GM19193 (cell line): ENCODE measurements around the gene APBB2.

ENCODE experiments used
- POLR2A ChIP-seq: IDR thresholded peaks from 4 replicates; pipeline ENCODE4 v1.6.1; 2011; ENCODE audit not compliant: insufficient read depth, insufficient read length; ENCODE audit errors: extremely low read depth

Gene APBB2

DNA sequence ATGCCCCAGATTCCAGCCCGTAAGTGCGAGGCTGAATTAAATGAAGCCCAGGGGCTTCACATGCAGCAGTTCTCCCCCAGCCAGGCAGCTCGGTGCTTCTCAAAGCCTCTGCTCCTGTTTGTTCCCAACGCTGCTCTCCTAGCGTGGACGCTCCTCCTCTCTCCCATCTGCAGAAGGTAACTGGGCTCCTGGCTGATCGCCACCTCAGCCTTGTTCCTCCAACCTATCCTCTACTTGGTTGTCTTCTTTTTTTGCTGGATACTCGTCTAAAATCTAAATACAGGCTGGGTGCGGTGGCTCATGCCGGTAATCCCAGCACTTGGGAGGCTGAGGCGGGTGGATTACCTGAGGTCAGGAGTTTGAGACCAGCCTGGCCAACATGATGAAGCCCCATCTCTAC, 394.2 kb downstream of the APBB2 start:
- TF ChIP-seq POLR2A: no peak

- TF ChIP-seq POLR2A: no peak
Measured at GRCh38 chr4:40812856-40813255, 401.5 kb downstream of the APBB2 start.

DNA sequence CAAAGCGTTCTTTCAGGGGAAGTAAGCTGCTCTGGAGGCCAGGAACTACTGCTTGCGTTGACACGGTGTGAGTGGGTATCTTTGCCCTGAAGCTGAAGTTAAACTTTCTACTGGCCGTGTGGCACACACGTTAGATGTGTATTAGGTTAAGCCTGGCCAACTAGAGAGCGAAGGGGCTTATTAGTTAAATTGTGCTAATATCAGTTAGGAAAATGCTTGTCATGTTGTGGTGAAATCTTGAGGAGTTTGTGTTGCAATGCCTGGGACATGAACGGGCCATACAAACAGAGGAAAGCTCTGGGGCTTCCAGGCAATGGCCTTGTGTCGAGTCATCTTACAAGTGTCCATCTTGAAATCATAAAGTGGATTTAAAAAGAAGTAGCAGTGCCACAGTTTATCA, 402.0 kb downstream of the APBB2 start:
- no peak for TF ChIP-seq POLR2A

DNA sequence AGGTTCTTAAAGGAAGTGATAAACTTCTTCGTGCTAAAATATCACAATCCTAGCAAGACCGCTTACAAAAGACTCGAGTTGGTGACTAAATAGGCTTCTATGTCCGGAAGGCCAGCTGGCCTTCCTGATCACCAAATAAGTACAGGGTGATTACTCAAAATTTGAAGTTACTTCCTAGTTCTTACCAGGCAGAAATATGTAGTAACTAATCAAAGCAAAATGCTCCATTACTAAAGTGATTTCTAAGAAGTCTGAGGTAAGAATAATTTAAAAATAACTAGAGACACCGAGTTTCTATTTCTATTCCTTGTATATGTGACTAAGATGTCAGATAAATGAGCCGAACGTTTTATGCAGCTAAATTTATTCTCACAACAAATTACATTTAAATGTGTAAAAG, 402.4 kb downstream of the APBB2 start:
- TF ChIP-seq POLR2A: no peak

DNA sequence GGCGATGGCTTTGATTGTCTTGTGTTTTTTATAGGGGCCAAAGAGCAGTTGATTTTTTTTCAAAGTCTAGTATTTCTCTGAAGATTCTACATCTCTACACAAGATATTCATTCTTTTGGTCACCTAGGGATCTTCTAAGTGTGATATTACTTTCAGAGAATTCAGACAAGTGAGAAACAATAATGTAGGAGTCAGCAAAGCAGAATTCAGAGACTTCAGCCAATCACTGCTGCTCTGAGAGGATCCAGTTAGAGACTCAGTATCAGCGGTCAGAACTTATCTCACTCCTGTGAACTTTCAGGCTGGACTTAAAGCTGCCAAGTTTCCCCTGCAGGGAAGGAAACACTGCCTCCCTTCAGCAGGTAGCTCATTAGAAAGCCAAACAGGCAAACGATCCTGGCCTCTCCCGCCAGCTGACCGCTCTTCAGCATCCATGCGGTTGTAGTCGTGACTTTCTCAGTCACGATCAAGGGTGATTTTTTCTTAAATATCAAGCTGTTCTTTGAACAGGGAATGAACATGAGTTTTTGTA, 405.4 kb downstream of the APBB2 start:
- no peak for TF ChIP-seq POLR2A

- TF ChIP-seq POLR2A: no peak
Measured at GRCh38 chr4:40804598-40804997, 409.7 kb downstream of the APBB2 start.

- TF ChIP-seq POLR2A: no peak
Measured at GRCh38 chr4:40800064-40800463, 414.3 kb downstream of the APBB2 start.

- no peak for TF ChIP-seq POLR2A
Measured at GRCh38 chr4:40789771-40790170, 424.6 kb downstream of the APBB2 start.

GRCh38 chr4:40789031-40789430, 425.3 kb downstream of the APBB2 start:
- TF ChIP-seq POLR2A: no peak

GRCh38 chr4:40788331-40788730, 426.0 kb downstream of the APBB2 start:
- TF ChIP-seq POLR2A: no peak

DNA sequence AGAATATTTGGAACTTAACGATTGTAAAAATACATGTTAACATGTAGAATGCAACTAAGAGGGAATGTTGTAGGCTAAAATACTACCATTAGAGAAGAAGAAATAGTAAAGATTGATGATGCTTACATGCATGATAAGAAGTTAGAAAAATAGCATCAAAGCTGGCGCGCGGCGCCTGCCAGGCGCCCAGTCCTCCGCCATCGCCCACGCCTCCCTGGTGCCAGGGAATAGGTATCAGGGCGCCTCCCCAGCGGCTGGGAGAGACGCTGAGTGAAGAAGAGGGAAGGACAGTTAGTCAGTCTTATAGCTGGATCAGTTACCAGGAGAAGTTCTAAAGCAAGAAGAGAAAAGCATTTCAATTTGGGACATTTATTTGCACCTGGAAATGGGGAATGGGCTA, 428.6 kb downstream of the APBB2 start:
- TF ChIP-seq POLR2A: no peak

DNA sequence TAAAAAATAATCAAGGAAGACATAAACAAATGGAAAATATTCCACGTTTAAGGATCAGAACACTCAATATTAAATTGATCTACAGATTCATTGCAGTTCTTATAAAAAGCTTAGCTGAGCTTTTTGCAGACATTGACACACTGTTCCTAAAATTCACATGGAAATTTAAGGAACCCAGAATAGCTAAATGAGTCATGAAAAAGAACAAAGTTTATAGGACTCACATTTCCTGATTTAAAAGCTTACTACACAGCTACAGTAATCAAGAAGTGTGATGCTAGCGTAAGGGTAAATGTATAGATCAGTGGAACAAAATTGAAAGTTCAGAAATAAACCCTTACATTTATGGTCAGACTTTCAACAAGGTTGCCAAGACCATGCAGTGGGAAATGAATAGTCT, 431.5 kb downstream of the APBB2 start:
- TF ChIP-seq POLR2A: no peak

GRCh38 chr4:40778090-40778489, 436.3 kb downstream of the APBB2 start:
- no peak for TF ChIP-seq POLR2A

- TF ChIP-seq POLR2A: no peak
Measured at GRCh38 chr4:40769266-40769665, 445.1 kb downstream of the APBB2 start.

DNA sequence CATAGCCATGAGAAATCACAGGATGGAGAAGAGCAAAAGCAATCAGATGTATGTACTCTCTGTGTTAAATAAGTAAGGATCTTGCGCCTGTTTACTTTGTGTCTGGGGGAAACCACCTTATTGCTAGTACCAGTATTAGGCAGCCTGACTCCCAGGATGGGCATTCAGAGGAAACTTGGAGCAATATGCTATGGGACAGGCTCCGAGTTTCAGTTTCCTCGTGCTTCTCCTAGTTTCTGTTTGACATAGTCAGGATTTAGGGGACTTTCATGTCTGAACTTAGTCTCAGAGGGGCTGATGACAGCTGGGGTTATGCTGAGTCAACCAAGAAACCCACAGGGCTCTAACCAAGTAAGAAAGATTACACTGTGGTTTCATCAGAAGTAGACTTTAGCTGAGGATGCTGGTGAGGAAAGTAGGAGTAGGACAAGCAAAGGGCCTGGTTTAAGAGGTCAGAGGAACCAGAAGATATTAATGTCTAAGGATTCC, 451.1 kb downstream of the APBB2 start:
- TF ChIP-seq POLR2A: no peak
